ENCODE measurements around the gene BTN2A1.
A peak's percentile ranks its signal among the peaks of the same experiment; 100 is the strongest.

Gene BTN2A1

DNA sequence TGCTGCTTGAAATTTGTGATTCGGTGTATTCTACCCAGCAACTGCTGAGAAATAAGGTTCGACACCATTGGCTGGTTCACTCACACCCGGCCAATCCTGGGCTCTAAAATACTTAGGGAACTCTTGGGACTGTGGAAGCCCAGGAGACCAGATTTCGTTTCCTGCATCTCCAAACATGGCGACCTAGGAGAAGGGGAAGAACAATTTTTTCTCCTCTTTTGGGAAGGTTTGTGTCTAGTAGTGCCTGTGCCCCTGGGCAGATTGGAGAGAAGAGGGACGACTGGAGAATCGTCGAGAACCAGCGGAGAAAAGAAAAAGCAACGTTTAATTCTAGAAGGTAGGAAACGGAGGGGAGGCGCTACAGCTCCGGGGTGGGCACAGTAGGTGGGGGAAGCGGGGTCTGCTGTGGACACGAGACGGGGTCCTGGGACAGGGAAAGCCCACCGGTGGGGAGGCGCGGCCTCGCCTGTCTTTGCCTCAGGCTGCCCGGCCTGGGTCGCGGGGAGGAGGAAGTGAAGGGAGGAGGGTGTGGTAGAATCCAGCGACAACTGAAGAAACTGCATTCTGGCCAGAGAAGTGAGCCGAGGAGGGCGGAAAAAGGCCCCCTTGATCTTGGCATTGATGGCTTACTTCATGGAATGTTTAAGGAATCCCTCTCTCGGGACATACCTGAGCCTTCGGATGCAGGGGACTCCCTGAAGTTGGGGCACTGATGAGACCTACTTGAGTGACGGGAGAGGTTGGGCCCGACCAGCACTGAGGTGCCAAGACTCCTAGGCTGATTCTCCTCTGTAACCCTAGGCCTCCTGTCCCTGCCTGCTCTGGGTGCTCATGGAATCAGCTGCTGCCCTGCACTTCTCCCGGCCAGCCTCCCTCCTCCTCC, at the start of gene BTN2A1:
BTN2A1 (plus strand) TSS at position 150 of the 883 bp plus-strand sequence; CDS start at position 832, 682 bp downstream.
- peak; percentile 94 for DNase-seq (ENCODE audit: low read depth, low spot score)
- H3K4me3 ChIP-seq (ENCODE audit: low read depth, low read length) = peak within 1 kb of the TSS; percentile 98
- in situ Hi-C loops (cut with HindIII; ENCODE audit: low sequenced_read_pairs) = no loop called here
- TF ChIP-seq, protein P1, sequence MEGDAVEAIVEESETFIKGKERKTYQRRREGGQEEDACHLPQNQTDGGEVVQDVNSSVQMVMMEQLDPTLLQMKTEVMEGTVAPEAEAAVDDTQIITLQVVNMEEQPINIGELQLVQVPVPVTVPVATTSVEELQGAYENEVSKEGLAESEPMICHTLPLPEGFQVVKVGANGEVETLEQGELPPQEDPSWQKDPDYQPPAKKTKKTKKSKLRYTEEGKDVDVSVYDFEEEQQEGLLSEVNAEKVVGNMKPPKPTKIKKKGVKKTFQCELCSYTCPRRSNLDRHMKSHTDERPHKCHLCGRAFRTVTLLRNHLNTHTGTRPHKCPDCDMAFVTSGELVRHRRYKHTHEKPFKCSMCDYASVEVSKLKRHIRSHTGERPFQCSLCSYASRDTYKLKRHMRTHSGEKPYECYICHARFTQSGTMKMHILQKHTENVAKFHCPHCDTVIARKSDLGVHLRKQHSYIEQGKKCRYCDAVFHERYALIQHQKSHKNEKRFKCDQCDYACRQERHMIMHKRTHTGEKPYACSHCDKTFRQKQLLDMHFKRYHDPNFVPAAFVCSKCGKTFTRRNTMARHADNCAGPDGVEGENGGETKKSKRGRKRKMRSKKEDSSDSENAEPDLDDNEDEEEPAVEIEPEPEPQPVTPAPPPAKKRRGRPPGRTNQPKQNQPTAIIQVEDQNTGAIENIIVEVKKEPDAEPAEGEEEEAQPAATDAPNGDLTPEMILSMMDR (IDR thresholded peaks at IDR 0.05; ENCODE audit: low read depth, low read length) = no peak

DNA sequence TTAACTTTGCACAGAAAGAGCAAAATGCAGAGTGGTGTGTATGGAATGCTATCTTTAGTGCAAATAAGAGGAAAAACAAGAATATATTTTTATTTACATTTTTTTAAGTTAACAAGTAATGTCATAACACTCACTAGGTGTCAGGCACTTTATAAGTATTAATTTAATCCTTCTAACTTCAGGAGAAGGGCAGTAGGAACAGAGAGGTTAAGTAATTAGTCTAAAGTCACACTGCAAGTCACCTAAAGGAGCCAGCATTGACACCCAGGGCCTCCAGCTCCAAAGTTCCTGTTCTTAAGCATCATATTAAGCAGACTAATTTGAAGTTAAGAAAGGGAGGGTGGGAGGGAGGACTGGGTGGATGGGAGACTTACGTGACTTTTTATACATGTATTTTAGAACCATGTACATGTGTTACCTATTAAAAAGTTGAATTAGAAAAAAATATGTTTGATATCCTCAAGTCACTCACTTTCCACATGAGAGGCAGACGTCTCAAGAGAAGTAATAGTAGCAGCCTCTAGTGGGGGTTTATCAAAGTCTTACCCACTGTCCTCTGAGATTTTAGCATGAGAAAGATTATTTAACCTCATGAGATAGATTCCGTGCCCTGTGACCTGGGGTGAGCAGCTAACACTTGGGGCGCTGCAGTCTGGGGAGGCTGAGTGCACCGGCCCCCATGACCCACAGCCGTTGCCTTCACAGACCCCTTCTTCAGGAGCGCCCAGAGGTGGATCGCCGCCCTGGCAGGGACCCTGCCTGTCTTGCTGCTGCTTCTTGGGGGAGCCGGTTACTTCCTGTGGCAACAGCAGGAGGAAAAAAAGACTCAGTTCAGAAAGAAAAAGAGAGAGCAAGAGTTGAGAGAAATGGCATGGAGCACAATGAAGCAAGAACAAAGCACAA, 48.7 kb upstream of the BTN2A1 start:
- in situ Hi-C loops (cut with HindIII; ENCODE audit: low sequenced_read_pairs) = no loop called here
- no peak overlapping the region for H3K4me3 ChIP-seq (ENCODE audit: low read depth, low read length)
- DNase-seq (ENCODE audit: low read depth, low spot score) = no peak
- TF ChIP-seq, protein P1 (IDR thresholded peaks at IDR 0.05; ENCODE audit: low read depth, low read length) = no peak

DNA sequence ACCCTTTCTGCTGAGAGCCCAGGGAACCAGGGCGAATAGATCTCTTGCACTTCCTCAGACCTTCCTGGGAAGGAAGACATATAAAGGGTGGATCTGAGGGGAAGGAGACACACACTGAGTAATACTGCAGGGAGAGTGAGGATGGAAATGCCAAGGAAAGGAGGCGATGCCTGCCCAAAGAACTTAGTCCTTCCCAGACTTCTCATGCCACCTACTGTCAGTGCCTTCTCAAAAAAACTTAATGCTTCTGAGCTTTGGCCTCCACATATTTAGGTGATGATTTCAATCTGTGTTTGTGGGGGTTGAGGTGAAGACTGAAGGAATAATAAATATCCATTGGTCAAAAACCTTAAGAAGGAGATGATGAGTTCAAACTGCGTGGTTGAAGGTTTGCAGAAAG, 46.0 kb upstream of the BTN2A1 start:
- no peak for DNase-seq (ENCODE audit: low read depth, low spot score)
- TF ChIP-seq, protein P1 (IDR thresholded peaks at IDR 0.05; ENCODE audit: low read depth, low read length) = no peak
- no peak overlapping the region for H3K4me3 ChIP-seq (ENCODE audit: low read depth, low read length)
- in situ Hi-C loops (cut with HindIII; ENCODE audit: low sequenced_read_pairs) = no loop called here

DNA sequence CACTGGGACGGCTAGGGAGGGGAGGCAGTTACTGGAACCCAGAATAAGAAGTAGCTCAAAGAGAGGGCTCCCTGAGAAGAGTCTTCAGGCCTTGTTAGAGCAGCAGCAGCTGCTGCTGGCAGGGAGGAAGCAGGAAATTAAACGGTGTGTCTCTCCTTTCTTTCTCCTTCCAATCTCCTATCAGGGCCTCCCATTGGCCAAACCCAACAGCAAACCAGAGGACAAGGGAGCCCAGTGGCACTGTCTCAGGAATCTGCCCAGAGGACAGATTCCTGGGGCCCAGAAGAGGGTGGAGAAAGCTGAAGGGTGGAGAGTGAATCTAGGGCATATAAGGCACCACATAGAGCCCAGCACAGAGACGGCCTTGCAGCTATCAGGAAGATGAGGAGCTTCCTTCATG, 45.5 kb upstream of the BTN2A1 start:
- TF ChIP-seq, protein P1 (IDR thresholded peaks at IDR 0.05; ENCODE audit: low read depth, low read length) = no peak
- H3K4me3 ChIP-seq (ENCODE audit: low read depth, low read length) = no peak overlapping the region
- in situ Hi-C loops (cut with HindIII; ENCODE audit: low sequenced_read_pairs) = no loop called here
- DNase-seq (ENCODE audit: low read depth, low spot score) = no peak

DNA sequence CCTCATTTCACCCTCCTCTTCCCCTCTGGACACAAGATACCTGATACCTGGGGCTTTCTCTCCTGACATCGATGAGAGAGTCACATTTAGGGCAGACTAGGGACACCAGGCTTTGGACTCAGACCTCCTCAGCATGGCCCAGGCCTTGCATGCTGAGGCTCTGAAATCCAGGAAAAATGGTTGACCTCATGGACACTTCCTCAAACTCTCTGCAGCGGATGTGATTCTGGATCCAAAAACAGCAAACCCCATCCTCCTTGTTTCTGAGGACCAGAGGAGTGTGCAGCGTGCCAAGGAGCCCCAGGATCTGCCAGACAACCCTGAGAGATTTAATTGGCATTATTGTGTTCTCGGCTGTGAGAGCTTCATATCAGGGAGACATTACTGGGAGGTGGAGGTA, 44.8 kb upstream of the BTN2A1 start:
- TF ChIP-seq, protein P1 (IDR thresholded peaks at IDR 0.05; ENCODE audit: low read depth, low read length) = no peak
- H3K4me3 ChIP-seq (ENCODE audit: low read depth, low read length) = no peak overlapping the region
- DNase-seq (ENCODE audit: low read depth, low spot score) = no peak
- in situ Hi-C loops (cut with HindIII; ENCODE audit: low sequenced_read_pairs) = no loop called here

DNA sequence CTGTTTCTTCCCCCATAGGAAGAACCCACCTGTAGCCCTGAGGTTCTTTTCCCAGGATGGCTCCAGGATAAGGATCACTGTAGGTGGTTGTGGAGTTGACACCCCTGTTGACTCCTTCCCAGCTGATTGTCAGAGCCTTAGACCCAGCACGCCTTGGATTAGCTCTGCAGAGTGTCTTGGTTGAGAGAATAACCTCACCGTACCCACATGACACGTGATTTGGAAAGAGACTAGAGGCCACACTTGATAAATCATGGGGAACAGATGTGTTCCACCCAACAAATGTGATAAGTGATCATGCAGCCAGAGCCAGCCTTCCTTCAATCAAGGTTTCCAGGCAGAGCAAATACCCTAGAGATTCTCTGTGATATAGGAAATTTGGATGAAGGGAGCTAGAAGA, 43.5 kb upstream of the BTN2A1 start:
- H3K4me3 ChIP-seq (ENCODE audit: low read depth, low read length) = no peak overlapping the region
- TF ChIP-seq, protein P1 (IDR thresholded peaks at IDR 0.05; ENCODE audit: low read depth, low read length) = no peak
- DNase-seq (ENCODE audit: low read depth, low spot score) = no peak
- in situ Hi-C loops (cut with HindIII; ENCODE audit: low sequenced_read_pairs) = no loop called here
